ENCODE results near the gene MACROD2.

DNA sequence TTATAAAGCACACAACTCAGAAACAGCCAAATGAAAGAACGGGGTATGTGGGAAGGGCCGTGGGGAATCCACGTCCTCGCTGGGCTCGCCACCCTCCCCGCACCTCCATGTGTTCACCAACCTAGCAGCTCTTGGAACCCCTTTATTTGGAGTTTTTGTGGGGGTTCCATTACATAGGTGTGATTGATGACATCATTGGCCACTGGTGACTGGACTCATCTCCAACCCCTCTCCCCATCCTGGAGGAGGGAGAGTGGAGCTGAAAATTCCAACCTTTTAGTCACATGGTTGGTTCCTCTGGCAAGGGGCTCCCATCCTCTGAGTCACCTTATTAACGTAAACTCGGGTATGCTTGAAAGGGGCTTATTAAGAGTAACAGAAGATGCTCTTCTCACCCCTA is 934.1 kb downstream of the MACROD2 start:
- no peak for TF ChIP-seq CTCF (IDR thresholded peaks at IDR 0.05)
- TF ChIP-seq POLR2A (IDR thresholded peaks at IDR 0.05): no peak
- TF ChIP-seq EP300 (IDR thresholded peaks at IDR 0.05): no peak

All from suprapubic skin (tissue), 3 donors.